Stimulated activated naive CD4-positive, alpha-beta T cell (primary cell): Measurements from ENCODE around the gene GPR137.
A peak's percentile ranks its signal among the peaks of the same experiment; 100 is the strongest.

Experiments used
- DNase-seq, 6 experiments: peaks; one replicate each; lab custom pipeline; 2025; lab: John Stamatoyannopoulos, UW

Gene GPR137

DNA sequence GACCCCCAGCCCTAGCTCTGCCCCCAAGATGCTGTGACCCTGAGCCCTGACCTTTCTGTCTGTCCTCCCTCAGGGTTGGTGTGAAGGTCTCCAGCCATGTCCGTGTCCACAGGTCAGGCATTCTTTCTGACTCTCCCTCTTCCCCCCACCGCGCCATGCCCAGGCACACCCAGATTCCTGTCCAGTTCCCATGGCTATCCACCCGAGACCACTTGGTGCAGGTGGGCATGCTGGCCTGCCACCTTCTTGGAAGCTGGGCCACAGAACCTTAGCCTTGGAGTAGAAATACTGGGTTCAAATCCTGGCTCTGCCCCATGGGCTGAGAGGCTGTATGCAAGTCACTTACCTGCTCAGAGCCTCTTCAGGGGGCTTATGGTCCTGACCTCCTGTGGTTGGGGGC is 36.6 kb upstream of the GPR137 start:
- DNase-seq = no peak

DNA sequence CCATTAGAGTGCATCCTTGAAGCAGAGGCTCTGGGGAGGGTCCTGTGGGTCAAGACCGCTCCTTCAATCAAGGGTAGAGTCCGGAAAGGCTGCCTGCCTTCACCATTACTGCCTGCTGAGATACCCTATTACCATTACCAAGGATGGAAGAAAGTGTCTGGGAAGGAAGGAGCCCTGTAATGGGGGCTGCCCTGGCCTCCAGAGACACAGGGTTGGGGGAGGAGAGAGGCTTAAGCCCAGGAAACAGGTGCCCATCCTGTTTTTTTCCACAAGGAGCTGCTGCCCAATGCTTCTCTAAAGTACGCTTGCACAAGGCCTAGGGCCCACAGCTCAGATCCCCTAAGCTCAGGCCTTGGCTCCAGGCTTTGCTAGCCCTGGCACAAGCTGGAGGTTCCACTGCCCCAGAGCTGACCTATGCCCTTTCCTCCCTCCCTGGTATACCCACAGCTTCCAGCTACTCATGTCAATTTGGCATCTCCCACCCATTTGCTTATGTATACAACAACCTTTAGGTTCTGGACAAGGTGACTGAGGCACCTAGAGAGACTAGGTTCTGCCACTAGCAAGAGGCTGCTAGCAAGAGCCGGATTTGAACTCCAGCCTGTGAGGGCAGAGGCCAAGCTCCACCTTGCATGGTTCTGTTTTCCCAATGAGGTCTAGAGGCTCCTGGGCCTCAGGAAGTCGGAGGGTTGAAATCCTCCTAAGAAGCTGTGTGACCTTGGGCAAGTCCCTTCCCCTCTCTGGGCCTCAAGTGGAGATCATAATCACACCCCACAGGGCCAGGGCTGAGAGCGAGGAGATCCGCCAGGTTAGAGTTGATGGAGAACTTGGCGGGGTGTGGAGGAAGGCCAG is 35.9 kb upstream of the GPR137 start:
- no peak for DNase-seq

DNA sequence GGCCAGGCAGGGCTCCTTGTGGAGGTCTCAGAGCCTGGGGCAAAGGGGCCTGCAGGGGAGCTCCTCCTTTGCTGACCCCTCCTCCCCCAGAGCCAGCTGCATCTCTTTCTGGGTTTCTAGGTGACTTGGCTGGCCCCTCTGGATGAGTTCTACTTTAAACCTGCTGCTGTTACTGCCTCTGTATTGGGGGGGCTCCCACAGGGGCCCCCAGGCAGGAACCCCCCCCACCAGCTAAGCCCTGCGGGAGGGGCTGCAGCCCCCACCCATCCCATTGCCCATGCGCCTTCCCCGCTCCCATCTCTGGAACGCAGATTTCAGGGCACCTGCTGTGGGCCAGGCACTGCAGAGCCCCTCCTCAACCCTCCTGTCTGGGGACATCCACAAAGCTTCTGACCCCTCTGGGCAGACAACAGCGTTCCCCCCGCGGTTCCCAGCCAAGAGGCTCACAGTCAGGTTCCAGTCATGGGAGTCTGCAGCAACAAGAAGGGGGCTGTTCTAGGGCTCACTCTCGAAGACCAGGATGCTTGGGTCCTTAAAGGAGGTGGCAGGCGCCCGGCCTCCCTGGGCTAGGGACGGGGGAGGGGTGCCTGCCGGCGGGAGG is 35.1 kb upstream of the GPR137 start:
- DNase-seq = no peak

DNA sequence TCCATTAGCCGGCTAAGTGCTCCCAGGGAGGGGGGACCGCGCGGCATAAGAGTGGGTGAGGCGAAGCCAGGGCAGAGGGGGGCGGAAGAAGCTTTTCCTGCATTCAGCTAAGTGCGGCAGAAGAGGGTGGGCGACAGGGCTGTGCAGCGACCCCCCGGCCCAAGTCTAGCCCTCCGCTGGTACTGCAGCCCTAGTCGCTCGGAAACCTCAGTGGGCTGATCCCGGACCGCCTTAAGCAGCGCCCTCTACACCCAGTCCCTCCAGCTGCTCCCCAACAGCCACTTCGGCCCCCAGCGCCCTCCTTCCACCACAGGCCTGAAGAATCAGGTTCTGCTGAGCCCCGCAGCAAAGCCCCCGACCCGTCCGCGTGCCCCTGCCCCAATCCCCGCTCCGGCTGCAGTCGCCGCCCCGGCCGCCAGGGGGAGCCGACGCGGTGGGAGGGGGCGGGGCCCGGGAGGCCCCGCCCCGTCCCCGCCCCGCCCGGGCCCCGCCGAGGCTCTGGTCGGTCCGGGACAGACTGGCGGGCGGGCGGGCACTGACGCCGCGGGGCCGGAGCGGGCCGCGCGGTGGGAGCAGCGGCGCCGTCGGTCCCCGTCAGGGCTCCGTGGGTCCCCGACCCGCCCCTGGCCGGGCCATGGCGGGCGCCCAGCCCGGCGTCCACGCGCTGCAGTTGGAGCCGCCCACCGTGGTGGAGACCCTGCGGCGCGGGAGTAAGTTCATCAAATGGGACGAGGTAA is 34.5 kb upstream of the GPR137 start, which contains the start of gene PLCB3:
Gene PLCB3, plus strand, starts transcription at position 515 of the 737 bp plus-strand sequence. Its CDS starts 120 bp downstream, at position 635.
- DNase-seq = peak; percentile 19 to 74 (median 51)

DNA sequence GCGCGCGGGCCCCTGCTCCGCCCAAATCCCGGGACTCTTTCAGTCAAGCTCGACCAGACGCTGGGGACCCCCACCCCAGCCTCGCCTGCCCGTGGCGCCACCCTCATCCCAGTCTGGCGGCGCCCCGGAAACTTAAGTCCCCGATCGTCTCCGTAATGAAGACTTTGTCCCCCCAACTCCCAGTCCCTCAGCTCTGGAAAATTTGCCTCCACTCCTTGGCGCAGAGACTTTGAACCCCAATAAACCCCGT is 34.0 kb upstream of the GPR137 start:
- no peak for DNase-seq

DNA sequence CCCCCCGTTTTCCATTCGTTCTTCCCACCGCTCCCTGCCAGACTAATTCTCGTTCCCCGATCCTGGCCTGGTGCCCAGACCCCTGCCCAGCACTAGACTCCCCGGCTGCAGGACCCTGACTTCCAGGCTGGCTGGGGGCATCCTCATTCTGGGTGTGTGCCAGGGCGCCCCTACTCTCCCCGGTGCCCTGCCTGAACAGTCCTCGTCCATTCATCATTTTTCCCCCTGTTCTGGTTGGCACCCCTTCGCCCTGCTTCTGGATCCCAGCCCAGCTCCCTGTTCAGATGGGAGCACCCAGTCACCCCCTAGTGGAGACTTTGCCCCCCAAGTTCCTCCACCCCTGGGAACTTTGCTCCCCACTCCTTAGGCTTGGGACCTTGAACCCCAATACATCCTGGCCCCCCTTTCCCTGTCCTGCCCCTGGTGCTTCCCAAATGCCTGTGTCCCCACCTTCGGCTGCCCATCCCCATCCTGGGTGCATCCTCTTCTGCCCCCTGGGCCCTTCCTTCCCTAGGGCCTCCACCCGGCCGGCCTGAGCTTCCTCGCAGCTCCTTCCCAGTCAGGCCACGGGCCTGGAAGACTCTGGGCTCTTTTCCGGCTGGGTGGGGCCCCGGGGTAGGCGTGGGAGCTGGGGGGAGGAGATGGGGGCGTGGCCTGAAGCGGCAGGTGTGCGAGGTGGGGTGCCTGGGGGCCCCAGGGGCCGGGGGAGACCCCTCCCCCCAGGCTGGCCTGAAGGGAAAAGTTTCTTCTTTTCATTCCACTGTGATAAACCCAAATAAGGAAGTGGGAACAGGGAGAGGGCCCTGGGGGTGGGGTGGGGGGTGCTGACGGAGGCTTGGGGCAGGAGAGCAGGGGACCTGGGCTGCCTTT is 33.4 kb upstream of the GPR137 start:
- DNase-seq = no peak

DNA sequence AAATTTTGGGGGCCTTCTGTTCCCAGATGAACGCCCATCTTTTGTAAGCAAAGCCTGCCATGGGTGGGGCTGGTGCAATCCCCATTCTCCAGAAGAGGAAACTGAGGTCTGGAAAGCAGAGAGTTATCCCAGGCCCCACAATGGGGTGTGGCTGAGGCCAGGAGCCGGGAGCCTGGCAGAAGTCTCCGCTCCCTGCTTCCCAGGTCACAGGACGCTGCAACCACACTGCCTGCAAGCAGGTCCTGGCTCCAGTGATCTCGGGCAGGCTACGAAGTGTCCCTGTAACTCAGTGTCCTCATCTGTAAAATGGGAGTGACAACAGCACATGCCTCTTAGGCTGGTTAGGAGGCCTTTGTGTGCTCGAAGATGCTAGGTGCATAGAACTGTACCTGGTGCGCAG is 32.6 kb upstream of the GPR137 start:
- no peak for DNase-seq

DNA sequence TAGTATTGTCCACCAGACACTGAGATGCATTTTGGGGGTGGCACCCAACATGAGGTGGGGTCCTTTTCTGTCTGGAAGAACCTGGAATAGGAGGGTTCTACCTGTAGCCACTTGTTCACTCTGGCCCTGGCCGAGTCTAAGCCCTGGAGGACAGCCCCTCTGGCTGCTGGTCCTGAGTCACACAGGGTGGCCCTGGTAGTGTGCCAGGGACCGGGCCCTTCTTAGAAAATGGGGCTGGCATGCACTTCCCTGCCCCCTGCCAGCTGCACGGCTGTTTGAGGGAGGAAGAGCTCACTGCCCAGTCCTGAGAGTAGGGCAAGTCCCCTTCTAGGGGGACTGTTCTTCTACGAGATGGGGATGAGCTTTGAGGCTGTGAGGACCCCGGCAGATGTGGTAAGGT is 32.2 kb upstream of the GPR137 start:
- no peak for DNase-seq

DNA sequence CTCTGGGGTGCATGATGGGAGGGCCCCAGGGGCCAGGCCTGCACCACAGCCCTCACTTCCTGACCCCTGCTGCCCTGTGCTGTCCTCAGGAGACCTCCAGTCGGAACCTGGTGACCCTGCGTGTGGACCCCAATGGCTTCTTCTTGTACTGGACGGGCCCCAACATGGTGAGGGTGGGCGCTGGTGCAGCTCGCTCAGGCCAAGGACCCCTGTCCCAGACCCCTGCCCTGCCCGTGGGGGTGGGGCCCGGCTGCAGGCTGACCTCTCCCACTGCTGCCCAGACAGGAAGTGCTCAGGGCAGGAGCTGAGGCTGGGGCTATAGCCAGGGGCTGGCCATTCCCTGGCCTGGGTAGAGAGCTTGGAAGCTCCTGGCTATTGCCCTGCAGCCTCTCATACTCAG is 31.3 kb upstream of the GPR137 start:
- no peak for DNase-seq

DNA sequence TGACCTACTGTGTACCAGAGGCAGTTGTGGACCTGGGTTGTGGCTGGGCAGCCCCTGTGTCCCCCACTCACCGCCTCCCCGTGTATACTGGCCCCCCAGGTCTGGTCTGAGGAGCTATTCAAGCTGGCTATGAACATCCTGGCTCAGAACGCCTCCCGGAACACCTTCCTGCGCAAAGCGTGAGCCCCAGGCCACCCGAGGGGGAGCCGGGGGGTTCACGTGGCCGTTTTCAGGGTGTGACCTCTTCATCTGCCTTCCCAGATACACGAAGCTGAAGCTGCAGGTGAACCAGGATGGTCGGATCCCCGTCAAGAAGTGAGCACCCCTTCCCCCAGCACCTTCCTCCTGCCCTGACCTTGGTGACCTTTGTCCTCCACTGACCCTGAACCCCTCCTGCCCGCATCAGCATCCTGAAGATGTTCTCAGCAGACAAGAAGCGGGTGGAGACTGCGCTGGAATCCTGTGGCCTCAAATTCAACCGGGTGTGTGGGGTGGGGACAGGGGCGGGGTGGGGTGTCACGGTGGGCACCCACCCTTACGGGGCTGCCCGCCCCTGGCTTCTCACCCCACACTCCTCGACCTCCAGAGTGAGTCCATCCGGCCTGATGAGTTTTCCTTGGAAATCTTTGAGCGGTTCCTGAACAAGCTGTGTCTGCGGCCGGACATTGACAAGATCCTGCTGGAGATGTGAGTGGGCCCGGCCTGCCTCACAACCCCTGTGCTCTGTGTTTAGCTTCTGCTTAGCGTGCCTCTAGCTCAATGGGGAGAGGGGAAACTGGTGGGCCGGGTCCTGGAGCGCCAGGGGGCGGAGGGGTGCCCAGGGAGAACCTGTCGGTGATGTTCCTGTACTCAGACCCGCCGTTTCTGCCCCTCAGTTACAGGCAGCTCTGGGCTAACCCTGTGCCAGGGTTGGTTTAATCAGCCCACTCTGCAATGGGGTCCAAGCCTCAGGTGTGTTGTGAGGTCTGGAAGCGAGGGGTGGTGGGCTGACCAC is 30.2 kb upstream of the GPR137 start:
- DNase-seq = no peak

DNA sequence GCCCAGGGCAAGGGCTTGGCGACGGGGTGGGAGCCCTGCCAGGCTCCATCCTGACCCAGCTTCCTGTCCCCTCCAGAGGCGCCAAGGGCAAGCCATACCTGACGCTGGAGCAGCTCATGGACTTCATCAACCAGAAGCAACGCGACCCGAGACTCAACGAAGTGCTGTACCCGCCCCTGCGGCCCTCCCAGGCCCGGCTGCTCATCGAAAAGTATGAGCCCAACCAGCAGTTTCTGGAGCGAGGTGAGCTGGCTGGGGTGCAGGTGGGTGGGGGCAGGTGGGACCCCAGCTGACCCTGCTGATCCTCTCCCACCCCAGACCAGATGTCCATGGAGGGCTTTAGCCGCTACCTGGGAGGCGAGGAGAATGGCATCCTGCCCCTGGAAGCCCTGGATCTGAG is 29.3 kb upstream of the GPR137 start:
- DNase-seq = no peak

DNA sequence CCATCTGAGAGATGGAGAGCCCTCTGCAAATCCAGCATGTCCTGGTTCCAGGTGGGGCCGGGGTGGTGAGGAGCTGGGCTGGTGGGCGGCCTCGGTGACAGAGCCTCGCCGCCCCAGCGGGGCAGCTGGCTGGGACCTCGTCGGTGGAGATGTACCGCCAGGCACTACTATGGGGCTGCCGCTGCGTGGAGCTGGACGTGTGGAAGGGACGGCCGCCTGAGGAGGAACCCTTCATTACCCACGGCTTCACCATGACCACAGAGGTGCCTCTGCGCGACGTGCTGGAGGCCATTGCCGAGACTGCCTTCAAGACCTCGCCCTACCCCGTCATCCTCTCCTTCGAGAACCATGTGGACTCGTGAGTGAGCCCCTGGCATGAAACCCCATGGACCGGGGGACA is 27.3 kb upstream of the GPR137 start:
- DNase-seq = no peak

DNA sequence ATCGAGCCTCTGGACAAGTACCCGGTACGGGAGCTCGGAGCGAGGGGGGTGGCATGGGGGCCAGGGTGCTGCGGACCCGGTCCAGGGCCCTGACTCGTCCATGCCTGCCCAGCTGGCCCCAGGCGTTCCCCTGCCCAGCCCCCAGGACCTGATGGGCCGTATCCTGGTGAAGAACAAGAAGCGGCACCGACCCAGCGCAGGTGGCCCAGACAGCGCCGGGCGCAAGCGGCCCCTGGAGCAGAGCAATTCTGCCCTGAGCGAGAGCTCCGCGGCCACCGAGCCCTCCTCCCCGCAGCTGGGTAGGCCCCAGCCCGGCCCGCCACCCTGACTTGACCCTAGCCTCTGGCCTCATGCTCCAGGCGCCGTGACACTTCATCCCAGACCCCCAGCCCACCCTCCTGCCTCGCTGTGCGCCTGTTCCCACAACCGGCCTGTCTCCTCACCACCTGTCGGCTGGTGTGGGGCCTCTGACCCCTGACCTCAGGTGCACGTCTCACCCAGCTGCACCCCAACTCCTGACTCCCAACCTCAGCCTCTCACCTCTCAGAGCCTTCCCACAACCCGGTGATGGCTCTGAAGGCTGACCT is 26.6 kb upstream of the GPR137 start:
- DNase-seq = no peak

DNA sequence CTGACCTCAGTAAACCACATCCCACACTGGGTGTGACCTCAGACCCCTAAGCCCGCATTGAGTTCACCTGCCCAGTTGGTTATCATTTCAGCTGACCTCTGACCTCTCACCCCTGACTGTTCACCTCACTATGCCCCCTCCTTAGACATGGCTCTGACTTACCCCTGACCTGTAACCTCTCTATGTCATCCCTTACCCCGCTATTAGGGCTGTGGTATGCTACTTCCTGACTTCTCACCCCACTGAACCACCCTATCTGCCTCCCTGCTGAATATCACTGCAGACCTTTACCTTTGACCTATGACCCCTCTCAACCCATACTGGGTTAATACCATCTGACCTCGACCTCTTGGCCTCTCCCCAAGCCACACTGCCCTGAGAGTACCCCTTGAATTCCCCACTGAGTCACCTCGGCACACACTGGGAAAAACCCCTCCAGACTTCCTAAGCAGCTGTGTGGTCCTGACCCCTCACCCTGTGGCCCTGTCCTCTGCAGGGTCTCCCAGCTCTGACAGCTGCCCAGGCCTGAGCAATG is 26.0 kb upstream of the GPR137 start:
- DNase-seq = no peak

DNA sequence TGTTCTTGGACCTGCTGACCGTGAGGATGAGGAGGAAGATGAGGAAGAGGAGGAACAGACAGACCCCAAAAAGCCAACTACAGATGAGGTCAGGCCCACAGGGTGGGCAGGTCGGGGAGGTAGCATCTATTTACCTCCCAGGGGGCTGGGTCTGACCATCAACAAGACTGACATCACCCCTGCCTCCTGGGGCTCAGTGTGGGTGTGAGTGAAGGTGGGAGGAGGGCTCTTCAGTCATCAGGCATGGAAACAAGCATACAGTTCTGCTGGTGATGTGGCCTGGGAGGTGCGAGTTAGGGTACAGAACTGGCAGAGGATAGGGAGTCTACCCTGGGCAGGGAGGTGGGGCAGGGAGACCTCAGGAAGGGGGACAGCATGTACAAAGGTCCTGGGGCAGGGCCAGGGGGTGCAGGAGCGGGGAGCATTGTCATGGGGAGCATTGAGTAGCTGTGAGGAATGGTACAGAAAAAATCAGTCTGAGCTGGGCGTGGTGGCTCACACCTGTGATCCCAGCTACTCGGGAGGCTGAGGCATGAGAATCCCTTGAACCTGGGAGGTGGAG is 25.4 kb upstream of the GPR137 start:
- DNase-seq = no peak

DNA sequence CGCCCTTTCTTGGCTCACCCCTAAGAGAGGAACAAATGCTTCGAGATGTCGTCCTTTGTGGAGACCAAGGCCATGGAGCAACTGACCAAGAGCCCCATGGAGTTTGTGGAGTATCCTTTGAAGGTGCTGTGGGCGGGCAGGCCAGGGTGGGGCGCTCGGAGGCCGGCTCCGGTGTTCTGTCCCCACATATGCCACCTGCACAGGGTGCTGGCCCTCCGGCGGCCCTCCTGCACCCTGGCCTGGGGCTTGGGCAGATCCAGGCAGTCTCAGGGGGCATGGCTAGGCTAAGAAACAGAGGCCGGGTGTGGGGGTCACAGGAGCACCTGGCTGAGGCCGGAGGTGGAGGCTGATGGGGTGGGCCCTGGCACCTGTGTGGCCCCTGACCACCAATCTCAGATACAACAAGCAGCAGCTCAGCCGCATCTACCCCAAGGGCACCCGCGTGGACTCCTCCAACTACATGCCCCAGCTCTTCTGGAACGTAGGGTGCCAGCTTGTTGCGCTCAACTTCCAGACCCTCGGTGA is 24.0 kb upstream of the GPR137 start:
- no peak for DNase-seq

DNA sequence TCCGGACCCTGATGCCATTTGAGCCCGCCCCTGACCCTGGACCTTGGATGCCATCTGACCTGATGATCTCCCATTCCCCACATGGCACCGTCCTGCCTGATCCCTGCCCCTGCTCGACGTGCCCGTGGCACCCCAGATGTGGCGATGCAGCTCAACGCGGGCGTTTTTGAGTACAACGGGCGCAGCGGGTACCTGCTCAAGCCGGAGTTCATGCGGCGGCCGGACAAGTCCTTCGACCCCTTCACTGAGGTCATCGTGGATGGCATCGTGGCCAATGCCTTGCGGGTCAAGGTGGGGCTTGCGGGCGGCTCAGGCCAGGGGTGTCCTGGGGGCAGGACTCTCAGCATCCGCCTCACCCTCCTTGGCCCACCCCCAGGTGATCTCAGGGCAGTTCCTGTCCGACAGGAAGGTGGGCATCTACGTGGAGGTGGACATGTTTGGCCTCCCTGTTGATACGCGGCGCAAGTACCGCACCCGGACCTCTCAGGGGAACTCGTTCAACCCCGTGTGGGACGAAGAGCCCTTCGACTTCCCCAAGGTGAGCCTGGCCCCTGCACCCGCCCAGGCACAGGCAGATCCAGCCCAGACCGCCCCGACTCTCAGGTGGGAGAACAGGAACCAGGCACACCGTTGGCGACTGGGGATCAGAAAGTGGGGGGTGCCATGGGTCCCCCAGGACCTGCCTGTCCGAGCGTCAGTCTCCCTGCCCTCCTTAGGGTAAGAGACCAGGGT is 23.2 kb upstream of the GPR137 start:
- no peak for DNase-seq

DNA sequence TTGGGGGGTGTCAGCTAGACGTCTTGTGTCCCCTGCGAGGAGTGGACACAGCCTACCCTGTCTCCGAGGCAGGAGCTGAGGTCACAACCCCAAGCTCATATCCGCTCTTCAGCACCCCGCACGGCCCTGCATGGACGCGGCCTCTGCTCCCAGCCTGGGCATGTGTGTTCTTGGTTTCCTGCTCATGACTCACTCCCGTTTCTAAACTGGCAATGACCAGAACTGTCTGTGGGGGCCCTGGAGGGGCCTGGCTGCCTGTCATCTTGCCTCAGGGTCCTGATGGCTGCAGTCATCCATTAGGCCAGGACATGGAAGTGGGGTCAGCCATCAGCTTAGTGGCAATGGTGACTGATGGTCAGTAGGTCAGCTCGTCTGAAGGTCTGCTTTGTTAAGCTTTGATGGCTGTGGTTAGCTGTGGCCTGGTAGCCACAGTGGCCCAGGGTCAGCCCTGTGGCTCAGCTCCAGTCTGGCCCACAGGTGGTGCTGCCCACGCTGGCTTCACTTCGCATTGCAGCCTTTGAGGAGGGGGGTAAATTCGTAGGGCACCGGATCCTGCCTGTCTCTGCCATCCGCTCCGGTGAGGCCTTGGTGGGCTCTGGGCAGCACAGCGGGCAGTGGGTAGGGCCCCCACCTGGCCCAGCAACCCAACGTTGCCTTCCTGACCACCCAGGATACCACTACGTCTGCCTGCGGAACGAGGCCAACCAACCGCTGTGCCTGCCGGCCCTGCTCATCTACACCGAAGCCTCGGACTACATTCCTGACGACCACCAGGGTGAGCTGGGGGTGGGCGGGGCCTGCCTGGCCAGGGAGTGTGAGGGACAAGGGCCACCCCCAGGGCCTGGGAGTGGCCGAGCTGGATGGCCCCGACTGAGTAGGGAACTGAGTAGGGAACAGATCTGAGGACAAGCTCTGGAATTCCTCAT is 22.4 kb upstream of the GPR137 start:
- no peak for DNase-seq
